Astrocyte (in vitro differentiated cells and primary cell): Measurements from ENCODE around the gene NXPE3.

Experiments used
- EZH2 ChIP-seq: IDR thresholded peaks from 2 replicates; pipeline ENCODE4 v1.6.1; 2012; ENCODE audit warnings: mild to moderate bottlenecking, low read length, inconsistent platforms; ENCODE audit not compliant: insufficient read depth
- TF ChIP-seq, protein P1 (sequence below): IDR thresholded peaks from 2 replicates; pipeline ENCODE4 v1.5.1; 2011; ENCODE audit warnings: low read depth, mild to moderate bottlenecking, inconsistent platforms, low read length, moderate library complexity; ENCODE audit not compliant: insufficient read depth

DNA sequence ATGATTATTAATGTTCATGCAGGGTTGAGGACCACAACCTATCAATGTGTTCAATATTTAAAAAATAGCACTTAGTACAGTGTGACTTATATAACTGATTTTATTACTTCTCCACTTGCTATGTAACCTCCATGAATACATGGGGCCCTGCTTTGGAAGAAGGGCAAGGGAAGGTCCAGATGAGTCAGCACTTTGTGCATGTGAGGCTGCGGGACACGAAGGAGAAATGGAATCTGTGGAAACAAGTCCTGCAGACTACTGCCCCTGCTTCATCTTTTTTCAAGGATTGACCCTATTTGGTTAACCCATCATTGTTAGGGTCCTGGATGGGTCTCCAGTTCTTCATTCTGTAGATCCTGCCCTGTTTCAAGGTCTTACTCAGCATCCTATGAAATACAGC, 1.6 kb downstream of the NXPE3 start:
- TF ChIP-seq, protein P1, sequence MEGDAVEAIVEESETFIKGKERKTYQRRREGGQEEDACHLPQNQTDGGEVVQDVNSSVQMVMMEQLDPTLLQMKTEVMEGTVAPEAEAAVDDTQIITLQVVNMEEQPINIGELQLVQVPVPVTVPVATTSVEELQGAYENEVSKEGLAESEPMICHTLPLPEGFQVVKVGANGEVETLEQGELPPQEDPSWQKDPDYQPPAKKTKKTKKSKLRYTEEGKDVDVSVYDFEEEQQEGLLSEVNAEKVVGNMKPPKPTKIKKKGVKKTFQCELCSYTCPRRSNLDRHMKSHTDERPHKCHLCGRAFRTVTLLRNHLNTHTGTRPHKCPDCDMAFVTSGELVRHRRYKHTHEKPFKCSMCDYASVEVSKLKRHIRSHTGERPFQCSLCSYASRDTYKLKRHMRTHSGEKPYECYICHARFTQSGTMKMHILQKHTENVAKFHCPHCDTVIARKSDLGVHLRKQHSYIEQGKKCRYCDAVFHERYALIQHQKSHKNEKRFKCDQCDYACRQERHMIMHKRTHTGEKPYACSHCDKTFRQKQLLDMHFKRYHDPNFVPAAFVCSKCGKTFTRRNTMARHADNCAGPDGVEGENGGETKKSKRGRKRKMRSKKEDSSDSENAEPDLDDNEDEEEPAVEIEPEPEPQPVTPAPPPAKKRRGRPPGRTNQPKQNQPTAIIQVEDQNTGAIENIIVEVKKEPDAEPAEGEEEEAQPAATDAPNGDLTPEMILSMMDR, result no peak
- TF ChIP-seq EZH2, result no peak
